HS-27A (cell line): ENCODE measurements around the gene STYXL1.
"Not testable (repeated sequence)": the region's sequence is repeated elsewhere in the genome, so short reads cannot be mapped to it uniquely, and the experiment has no call there.

Experiments used
- DNase-seq: peaks from one replicate; pipeline ENCODE4 v3.0.0-alpha.2; 2012; ENCODE audit warnings: low read depth, missing footprints

STYXL1 gene

DNA sequence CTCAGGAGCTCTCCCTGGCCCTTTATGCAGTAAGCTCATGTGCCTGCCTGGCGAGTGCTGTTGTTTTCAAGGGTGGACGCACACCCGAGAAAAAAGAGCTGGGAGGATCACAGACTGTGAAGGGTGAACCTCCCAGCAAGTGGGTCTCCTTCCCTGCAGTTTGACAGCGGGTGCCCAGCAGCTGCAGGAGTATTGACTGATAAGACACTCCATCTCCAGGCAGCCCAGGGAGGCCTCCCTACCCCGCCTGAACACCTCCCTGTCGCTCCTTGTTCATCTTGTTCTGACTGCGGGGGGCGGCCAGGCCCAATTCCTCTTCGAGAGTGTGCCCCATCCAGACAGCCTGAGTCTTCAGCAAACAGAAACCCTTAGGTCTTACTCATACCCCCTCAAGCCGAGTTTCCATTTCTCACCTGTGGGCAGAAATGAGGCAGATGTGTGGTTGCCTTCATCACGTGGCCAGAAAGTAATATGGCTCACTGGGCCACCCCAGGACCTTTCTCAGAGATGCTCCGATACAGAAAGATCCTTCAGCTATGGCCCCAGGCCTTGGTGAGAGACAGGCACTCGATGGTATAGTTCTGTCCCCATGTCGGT lies 17.3 kb upstream of the STYXL1 start:
- DNase-seq, result no peak

DNA sequence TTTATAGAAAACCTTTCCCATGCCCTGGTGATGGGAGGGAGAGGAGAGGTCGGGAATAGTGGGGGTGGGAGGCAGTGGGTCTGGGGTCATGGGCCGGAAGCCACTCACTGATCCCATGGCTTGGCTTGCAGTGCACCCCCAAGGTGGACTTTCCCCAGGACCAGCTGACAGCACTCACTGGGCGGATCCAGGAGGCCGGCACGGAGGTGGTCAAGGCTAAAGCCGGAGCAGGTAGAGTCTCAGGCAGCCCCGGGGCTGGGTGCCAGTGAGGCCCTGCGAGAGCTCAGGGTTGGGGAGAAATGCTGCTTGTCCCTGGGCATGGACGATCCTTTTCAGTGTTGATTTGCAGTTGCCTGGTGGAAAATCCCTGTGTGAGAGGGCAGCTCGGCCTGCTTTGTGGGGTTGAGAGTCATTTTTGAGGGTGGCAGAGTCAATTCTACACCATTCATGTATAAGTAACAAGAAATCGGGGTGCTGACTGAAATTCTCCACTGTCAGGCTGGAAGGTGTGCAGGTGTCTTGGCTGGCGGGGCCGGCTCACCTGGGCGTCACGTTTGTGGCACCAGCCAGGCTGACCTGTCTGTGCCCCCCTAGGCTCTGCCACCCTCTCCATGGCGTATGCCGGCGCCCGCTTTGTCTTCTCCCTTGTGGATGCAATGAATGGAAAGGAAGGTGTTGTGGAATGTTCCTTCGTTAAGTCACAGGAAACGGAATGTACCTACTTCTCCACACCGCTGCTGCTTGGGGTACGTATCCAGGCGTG lies 16.6 kb upstream of the STYXL1 start:
- no peak for DNase-seq

DNA sequence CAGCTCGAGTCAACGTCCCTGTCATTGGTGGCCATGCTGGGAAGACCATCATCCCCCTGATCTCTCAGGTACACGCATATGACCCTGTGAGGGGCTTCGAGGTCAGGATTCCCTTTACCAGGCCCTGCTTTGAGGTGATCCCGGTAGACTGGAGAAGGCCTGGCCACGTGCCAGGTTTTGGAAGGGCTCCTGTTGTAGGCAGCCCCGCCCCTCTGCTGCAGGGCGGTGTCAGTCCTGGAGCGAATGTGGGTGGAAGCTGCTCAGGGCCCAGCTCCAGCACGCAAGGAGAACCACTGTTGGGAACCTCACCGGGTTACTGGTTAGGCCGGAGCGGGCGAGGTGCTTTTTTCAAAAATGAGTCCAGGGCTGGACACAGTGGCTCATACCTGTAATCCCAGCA lies 15.7 kb upstream of the STYXL1 start:
- no peak for DNase-seq

DNA sequence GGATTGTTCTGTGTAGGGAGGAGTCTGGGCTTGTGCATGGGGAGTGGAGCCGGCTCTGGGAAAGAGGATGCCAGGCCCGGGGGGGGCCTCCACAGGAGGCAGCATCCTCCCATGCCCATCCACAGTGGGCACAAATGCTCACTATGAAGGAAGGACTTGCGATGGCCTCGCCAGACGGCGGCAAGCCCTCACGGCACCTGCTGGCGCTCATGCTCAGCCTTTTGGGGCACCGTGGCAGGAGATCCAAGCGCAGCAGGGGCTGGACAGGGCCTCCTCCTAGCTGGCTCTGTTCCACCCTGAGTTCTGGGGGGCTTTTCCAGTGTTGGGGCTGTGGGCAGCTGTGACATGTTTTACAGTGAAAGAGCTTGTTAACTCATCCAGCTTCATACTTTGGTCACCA lies 15.3 kb upstream of the STYXL1 start:
- no peak for DNase-seq

DNA sequence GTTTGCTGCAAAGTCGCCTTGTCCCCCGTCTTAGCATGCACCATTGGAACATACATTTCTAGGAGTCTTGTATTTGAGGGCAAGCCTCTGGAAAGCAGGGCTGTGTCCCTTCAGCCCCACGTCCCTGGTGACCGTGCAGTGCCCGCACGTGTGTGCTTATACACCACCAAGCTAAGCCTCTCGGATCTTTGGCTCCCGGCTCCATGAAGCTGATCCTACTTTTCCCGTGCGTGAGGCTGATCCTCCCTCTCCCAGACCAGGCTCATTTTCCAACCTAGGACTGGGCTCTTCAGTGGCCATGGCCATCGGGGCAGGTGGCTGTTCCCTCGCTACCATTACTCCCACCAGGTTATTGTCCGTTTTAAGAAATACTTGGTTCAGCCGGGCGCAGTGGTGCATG lies 14.5 kb upstream of the STYXL1 start:
- DNase-seq, result no peak

DNA sequence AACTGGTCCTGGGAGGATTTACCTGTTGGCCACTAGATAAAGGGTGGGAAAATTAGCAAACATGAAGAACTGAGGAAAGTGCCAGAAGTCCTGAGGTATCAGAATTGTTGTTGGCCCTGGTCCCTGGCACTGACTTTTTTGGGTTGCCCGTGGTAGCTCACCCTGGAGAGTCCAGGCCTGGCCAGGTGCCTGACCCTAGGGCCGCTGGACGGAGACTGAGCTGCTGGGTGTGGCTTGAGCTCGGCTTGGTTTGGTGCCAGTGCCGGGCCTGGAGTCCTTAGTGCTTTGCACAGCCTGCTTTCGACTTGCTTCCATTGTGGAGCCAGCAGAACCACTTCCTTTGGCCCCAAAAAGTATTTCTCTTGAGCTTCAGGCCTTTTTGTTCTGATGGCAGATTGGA lies 13.0 kb upstream of the STYXL1 start:
- DNase-seq, result no peak

DNA sequence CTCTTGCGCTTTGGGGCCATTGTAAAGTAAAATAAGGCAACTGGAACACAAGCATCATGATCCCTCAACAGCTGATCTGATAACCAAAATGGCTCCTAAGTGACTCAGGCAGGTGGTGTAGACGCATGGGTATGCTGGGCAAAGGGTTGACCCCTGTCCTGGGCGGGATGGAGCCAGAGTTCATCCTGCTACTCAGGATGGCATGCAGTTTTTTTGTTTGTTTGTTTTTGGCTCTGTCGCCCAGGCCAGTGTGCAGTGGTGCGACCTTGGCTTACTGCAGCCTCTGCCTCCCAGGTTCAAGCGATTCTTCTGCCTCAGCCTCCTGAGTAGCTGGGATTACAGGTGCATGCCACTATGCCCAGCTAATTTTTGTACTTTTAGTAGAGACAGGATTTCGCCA lies 10.9 kb upstream of the STYXL1 start:
- DNase-seq, result not testable (repeated sequence)

DNA sequence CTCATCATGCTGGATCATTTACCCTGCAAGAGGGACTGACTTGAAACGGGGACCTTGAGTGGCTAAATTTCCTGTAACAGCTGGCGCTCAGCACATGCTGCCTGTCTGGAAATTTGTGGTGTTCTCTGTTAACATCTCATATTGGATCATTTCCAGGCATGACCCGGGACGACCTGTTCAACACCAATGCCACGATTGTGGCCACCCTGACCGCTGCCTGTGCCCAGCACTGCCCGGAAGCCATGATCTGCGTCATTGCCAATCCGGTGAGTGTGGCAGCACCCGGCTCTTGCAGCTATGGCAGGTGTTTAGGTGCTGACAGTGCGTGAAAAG lies 10.0 kb upstream of the STYXL1 start:
- DNase-seq, result no peak

DNA sequence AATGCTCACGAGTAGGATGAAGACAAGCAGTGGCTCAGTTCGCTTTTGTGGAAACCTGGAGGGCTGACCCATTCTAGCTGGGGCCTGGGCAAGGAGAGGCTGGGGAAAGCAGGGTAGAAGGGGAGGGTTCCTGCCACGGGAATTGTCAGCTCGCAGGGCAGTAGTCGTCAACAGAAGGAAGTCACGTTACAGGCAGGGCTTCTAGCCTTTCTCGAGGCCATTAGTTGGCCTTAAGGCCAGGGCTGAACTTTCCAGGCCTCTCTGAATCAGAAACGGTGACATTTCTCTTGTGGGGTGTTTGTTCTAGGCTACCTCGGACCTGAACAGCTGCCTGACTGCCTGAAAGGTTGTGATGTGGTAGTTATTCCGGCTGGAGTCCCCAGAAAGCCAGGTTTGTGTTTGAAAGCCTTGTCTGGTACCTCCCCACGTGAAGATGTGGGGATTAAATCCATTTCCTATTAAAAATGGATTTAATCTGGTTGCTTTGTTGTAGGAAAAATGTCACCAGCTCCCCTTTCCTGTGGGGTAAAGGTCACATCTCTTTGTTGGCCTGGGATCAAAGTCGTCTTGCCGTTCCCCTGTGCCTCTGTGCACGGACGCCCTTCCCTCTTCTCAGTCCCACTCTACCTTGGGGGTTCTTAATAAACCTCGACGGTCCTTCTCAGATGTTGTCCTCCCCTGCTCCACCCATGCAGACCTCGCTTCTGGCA lies 9.5 kb upstream of the STYXL1 start:
- DNase-seq, result no peak

DNA sequence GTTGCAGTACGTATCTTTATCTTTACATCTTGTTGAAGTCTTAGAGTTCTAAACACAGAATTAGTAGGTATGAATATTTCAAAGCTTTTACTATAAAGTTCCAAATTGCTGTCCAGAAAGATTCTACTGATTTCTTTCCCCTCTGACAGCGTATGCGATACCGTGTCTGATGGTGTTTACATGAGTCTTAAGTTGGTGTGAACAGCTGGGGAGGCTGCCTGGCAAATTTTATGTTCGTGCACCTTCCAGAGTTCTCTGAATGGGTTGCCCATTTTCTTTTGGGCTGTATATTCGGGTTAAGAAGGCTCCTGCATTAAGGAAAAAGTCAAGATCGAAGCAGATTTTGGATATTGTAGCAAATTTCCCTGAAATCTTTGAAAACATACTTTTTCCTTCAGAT lies 8.4 kb upstream of the STYXL1 start:
- DNase-seq, result no peak

DNA sequence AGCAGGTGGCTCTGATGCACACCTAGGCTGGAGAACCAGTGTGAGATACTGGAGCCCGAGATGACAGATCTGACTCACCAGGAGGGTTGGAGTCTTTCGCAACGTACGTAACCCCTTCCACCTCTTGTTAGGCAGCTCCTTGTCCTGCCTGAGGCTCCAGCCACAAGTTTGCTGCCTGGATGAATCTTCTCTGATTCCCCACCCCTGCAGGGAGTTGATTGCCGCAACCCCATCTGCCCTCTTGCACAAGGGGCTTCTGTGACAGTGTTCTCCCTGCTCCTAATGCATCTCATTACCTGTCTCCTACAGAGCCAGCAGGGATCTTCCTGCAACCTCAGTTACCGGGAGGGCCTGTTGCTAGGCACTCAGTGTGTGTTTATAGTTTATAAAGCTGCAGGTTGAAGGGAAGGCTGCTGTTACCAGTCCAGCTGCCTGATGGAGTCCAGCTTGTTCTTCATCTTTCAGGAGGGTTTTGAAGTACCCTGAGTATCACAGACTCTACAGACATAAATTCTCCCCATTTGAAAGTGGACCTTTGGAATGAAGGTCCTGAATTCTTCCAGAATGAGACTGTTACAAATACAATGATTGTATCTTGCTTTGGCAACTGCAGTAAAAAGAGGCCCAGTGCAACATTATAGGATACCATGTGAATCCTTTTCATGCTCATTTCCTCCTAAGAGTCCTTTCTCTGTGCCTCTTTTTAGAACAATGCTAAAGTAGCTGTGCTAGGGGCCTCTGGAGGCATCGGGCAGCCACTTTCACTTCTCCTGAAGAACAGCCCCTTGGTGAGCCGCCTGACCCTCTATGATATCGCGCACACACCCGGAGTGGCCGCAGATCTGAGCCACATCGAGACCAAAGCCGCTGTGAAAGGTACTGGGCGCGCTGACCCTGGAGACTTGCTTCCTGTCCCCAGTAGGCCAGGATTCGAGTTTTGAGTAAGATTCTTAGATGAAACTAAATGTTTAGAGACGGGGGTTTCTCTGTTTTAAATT lies 6.6 kb upstream of the STYXL1 start:
- no peak for DNase-seq

DNA sequence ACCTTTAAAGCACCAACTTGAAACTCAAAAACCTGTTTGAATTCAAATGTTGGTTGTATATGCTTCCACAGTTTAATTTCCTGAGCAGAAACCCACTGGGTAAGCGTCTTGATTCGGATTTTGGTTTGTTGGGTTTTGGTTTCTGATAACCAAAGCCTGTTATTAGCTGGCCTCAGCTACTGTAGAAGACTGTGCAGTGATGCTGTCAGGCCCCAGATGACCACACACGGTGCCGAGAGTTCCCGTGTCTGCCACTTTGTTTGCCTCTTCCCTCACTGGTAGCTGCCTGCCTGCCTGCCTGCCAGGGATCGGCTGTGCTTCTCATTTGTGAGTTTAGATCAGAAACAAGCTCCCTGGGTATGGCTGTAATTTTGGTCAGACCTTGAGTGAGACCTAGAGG lies 5.7 kb upstream of the STYXL1 start:
- no peak for DNase-seq

DNA sequence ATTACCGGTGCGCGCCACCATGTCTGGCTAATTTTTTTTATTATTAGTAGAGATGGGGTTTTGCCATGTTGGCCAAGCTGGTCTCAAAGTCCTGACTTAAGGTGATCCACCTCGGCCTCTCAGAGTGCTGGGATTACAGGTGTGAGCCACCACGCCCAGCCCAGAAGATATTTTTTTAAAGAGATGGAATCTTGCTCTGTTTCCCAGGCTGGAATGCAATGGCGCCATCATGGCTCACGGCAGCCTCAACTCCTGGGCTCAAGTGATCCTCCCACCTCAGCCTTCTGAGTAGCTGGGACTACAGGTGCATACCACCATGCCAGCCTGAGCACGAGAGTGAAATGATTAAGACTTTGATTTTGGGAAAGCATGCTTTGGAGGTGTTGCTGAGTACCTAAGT lies 4.9 kb upstream of the STYXL1 start:
- DNase-seq, result not testable (repeated sequence)

DNA sequence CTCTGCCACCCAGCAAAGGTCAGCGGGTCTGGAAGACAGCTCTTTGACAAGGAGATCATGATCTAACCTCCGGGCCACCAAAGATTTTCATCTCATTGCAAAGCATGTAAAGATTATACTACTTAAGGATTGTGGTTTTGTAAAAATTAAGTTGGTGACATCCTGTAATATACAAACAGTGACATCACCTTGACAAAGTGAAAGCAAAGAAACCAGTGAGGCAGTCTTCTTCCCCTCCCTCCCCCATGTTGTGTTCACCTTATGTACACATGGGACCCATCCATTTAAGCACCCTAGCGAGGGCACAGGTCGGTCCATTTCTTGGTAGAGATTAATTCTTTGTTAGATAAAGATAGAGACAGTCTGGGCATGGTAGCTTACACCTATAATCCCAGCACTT lies 4.0 kb upstream of the STYXL1 start:
- no peak for DNase-seq

DNA sequence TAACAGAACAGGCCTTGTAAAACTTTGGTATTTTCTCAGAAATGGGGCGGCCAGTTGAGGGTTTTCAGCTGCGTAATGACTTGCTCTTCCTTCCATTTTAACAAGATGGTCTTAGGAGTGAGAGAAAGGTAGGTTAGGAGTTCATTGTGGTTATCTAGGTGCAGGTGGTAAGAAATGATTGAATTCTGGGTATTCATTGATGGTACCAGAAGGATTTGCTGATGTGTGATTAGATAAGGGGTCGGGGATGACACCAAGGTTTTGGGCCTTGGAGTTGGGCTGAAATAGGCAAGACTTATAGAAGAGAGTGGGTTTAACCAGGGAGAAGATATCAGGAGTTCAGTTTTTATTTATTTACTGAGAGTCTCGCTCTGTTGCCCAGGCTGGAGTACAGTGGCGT lies 2.7 kb upstream of the STYXL1 start:
- DNase-seq, result no peak

DNA sequence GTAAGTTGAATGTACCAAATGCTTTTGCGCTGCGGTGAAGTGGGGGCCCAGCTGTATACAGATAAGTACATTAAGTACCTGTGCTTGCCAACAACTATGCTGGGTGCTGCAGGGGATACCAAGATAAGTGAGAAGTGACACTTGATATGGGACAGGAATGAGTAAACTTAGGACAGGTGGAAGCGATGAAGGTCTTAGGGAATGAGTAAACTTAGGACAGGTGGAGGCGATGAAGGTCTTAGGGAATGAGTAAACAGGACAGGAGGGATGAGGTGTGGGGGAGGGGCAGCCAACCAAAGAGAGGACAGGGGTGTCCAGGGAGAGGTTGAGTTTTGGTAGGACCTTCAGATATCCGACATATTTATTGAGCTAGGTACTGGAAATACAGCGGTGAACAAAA lies 1.5 kb upstream of the STYXL1 start:
- DNase-seq, result no peak

DNA sequence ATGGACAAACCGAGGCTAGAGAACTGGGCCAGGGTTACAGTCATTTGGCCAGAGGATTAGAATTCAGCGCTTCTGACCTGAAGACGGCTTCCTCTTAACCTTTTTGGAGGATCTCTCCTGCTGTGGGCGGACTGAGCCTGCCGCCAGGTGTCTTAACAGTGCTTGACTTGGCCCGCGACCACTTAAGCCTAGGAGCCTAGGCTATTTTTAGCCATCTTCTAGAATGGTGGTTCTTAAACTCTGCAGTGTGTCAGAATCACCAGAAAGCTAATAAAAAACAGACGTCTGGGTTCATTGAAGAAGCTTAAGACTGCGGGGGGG lies 828 bp upstream of the STYXL1 start:
- no peak for DNase-seq

DNA sequence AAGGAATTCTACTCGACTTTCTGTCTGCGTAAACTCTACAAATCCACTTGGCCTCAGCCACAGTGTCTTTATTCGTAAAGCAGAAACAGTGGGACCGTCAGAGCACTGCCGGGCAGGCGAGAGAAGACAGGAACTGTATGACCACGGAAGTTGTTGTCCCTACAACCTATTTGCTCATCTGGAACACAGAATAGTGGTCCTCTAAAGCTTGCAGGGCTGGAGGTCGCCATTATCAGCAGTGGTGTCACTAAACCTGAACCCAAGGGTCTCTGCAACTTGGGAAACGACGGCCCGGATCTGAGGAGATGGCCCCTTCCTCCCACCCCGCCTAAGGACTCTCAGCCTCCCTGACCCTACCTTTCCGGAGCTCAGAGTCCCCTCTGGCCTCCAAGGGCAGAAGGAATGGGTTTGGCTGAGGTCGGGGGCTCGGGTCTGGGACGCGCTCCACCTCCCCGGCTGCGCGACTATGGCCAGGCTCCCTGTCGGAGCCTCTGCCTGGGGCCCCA lies 442 bp downstream of the STYXL1 start:
- DNase-seq, result no peak

DNA sequence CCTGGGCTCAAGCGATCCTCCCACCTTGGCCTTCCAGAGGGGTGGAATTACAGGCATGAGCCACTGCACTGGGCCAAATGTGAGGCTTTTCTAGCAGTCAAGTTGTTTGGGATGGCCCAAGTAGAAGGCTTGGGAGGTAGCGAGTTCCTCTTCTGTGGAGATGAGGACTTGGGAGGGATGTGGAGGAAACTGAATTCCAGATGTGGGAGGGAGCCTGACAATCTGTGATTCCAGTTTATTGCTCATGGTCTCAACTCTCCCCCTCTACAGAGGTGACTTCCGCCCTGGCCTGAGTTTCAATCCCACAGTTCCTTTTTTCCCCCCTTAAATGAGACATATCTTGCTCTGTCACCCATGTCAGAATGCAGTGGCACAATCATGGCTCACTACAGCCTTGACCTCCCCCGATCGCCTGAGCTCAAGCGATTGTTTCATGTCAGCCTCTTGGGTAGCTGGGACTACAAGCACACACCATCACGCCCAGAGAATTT lies 3.4 kb downstream of the STYXL1 start:
- no peak for DNase-seq

DNA sequence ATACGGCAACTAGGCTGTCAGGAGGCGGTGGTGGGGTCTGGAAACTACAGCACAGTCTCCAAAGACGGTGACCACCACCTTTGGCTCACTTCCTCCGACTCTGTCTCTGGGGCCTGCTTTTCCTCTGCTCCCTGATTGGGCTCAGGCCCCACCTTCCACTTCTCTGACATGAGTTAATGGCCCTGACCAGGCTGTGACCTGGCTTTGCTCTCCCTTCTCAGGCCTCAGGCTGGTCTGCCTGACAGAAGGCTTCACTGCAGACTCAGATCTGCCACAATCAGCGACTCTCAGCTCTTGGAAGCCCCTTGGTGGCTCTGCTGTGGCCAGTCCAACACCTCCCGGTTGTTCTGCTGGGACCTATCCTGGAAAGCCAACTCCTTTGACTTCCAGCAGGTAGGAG lies 7.7 kb downstream of the STYXL1 start:
- DNase-seq, result no peak

DNA sequence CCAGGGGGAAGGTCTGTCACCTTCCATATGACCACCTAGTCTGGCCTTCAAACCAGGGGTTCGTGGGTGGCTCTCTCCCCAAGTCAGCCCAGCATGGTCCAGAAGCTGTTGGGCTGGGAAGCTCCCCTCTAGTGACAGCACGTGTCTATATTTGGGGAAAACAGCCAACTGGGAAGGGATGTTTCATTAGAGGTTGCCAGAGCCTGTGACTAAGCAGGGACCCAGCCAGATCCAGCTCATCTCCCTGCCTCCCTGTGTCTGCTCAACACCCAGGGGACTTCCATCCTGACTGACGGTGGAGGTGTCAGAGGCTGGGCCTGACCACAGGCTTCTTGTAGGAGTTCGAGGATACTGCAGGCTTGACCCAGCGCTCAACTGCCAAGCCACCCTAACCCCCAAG lies 10.5 kb downstream of the STYXL1 start:
- no peak for DNase-seq

DNA sequence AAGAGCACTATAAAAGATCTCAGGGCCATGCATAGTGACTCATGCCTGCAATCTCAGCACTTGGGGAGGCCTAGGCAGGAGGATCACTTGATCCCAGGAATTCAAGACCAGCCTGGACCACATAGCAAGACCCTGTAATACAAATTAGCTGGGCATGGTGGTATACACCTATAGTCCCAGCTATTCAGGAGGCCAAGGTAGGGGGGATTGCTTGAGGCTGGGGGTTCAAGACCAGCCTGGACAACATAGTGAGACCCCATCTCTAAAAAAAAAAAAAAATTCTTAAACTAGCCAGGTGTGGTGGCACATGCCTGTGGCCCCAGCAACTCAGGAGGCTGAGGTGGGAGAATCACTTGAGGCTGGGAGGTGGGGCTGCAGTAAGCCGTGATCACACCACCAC lies 15.8 kb downstream of the STYXL1 start:
- no peak for DNase-seq
